Fibroblast of gingiva (primary cell): ENCODE data around the gene GINS1.

ENCODE experiments used
- DNase-seq: peaks from one replicate; pipeline ENCODE4 v3.0.0-alpha.2; 2011; ENCODE audit warnings: low read depth

The GINS1 gene

GRCh38 chr20:25407311-25408169 is at the start of gene GINS1:
Gene GINS1, plus strand, starts transcription at chr20:25407673. Its CDS starts 148 bp downstream, at chr20:25407821.
- DNase-seq = peak; percentile 82

DNA sequence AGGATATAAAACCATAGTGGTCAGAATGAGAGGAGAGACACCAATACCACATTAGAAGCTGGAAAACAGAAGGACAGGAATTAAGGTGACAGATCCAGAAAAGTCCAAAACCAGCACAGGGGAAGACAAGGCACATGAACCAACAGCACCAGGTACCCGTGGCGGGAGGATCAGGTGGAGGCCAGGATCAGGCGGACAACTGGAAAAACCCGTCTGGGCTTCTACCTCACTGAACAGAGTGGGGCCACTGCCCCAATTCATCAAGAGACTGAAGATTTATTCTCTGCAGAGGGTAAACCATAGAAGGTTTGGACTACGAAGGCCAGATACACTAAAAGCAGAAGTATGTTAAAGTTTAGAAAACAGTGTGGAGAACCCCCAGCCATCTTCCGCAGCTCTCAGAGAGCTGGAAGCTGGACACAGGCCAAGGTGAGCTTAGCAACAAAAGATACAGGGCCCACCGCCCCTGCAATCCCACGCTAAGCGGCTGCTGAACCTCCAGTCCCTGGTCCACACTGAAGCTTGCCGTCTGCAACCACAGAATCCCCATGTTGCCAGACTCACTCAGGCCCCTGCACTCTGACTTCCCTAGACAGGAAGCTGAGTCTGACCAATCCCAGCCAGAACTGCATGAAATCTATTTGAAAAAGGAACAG is 46.7 kb upstream of the GINS1 start:
- no peak for DNase-seq

DNA sequence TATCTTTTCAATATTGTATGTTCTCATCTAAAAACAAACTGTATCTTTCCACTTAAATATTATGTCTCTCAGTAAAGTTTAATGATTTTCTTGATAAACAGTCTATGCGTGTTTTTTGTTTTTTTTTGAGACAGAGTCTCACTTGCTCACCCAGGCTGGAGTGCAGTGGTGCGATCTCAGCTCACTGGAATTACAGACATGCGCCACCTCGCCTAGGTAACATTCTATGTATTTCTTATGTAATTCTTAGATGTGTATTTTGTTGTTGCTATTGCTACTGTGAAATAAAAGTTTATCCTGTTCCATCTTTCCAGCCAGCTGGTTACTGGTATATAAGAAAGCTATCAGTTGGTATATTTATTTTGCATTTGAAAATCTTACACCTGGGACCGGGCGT is 46.2 kb upstream of the GINS1 start:
- DNase-seq = no peak

GRCh38 chr20:25364180-25364788 is 43.2 kb upstream of the GINS1 start:
- no peak for DNase-seq

DNA sequence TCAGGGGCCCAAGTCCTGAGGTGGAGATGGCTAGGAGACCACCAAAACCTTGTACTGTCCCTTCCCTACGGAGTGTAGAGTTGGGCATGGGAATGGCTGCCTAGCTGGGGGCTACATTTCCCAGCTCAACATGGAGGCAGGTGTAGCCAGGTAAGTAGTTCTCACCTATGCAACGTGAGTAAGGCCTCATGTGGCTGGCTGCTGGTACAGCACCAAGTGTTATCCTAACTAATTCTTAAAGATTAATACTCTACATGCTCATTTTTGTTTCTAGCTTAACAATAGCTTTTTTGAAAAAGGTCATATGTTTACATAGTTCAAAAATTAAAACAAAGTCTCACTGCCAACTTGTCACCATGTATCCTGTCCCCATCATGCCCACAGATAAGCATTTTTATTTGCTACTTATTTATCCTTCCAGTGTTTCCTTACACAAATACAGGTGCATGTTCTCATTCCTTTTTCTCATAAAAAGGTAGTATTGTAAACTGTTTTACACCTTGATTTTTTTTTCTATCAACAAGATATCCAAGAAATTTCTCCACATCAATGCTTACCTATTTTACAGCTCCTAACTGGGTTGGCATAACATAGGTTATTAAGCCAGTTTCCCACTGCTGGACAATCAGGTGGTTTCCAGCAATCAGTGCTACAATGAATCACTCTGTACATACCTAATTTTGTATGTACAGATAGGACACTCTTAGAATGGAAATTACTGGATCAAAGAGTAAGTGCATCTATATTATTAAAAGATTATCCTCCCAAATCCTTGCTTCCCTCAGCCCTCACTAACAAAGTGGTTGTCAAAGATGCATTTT is 42.4 kb upstream of the GINS1 start:
- no peak for DNase-seq

- no peak for DNase-seq
These were observed 38.9 kb upstream of the GINS1 start for GRCh38 chr20:25368526-25368925.

GRCh38 chr20:25368976-25369375 is 38.5 kb upstream of the GINS1 start:
- DNase-seq = no peak

- no peak for DNase-seq
These were observed 37.9 kb upstream of the GINS1 start for GRCh38 chr20:25369529-25369928.

- no peak for DNase-seq
These were observed 37.5 kb upstream of the GINS1 start for GRCh38 chr20:25369971-25370370.

- DNase-seq = peak; percentile 90
These were observed 34.7 kb upstream of the GINS1 start for GRCh38 chr20:25372584-25373336.

DNA sequence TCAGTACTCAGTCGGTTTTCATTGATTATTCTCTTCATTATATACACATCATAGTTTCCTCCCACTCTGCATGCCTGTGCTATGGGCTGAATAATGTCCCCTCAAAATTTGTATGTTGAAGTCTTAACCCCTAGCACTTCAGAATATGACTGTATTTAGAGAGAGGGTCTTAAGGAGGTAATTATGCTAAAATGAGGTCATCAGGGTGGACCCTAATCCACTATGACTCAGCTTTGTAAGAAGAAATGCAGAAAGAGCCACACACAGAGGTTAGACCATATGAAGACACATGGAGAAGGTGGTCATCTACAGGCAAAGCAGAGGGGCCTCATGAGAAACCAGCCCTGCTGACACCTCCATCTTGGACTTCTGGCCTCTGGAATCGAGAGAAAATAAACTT is 32.6 kb upstream of the GINS1 start:
- DNase-seq = no peak

DNA sequence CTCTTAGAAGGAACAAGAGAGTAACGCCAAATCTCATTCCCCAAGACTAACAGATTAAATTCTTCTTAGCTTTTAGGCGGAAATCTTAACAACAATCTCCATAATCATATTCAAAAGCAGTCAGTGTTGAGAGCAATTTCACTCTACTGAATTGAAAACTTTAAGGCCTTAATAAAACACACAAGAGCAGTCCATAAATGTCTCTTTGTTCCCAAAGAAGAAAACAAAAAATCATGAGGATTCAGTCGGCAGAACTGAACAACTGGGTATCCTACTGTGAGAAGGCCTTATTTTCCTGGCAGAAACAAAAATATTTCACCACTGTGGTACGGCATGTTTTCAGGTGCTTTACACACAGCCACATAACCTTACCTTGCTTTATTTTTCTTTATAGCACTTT is 31.2 kb upstream of the GINS1 start:
- no peak for DNase-seq

- no peak for DNase-seq
These were observed 30.6 kb upstream of the GINS1 start for GRCh38 chr20:25376886-25377285.

GRCh38 chr20:25378189-25378883 is 29.1 kb upstream of the GINS1 start:
- DNase-seq = no peak

- peak; percentile 21 for DNase-seq
These were observed 28.4 kb upstream of the GINS1 start for GRCh38 chr20:25378884-25379733.

GRCh38 chr20:25380945-25381614 is 26.4 kb upstream of the GINS1 start:
- no peak for DNase-seq

GRCh38 chr20:25382704-25383370 is 24.6 kb upstream of the GINS1 start:
- no peak for DNase-seq

DNA sequence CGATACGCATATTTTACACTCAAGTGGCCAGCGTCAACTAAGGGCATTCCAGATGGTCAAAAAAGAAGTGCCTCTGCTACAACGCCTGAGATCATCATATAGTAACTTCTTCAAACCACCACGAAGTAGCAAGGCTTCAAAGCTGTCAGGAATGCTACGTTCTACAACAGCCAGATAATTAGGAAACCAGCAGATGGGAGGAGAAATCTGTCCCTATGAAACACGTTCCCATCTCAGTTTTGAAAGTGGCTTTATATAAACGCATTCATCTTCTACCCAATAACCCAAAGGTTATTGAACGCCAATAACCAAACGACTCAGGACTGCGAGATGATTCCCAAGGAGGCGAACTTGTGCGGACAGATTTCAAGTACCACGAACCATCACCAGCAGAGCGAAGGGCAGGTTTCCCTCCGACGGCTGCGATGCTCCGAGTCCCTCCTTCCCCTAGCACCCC is 18.0 kb upstream of the GINS1 start:
- peak; percentile 39 for DNase-seq
